Stimulated activated CD8-positive, alpha-beta memory T cell treated with anti-CD3 and anti-CD28 coated beads, Interleukin-12 subunit alpha, Interleukin-12 subunit beta, amount 100 ng/mL, for 24 hours (primary cell): ENCODE data around the gene IFNGR1.
"Not testable (repeated sequence)": the region's sequence is repeated elsewhere in the genome, so short reads cannot be mapped to it uniquely, and the experiment has no call there.

Experiments
- DNase-seq: peaks from one replicate; pipeline ENCODE4 v3.0.0-alpha.2; 2020; ENCODE audit errors: extremely low read depth

IFNGR1 gene

DNA sequence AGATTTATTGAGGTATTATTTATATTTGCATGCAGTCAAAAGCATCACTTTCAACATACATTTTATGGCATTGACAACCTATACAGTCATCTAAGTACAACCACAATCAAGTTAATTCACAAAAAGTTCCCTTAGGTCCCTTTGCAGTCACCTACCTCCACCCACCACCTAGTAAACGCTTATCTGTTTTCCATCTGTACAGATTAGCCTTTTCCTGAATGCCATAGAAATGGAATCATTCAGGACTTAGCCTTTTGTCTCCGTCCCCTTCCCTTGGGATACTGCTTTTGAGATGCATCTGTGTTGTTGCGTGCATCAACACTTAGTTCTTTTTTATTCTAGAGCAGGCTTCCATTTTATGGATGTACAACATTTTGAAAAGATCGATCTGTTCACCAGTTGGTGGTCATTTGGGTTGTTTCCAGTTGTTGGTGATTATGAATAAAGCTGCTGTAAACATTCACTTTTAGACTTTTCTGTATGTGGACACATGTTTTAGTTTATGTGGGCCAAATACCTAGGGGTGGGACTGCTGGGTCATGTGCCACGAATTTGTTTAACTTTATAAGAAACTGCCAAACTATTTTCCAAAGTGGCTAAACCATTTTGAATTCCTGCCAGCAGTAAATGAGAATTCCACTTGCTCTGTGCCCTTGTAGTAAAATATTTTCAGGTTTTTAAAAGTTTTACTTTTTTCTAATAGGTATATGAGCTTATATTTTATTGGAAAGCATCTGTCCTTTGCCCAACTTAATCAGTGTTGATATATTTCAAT lies 17.6 kb upstream of the IFNGR1 start:
- DNase-seq: no peak

DNA sequence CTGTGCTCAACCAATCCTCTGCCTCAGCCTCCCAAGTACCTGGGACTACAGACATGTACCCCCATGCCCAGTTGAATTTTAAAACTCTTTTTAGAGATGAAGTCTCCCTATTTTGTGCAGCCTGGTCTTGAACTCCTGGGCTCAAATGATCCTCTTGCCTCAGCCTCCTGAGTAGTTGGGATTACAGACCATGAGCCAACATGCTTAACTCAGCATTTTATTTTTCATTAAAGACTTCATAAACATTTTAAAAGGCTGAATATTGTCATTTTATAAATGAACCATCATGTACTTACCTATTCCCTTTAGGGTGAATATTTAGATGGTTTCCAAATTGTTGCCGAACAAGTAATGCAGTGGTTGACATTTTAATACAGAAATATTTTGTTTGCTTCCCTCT lies 16.5 kb upstream of the IFNGR1 start:
- DNase-seq: no peak

DNA sequence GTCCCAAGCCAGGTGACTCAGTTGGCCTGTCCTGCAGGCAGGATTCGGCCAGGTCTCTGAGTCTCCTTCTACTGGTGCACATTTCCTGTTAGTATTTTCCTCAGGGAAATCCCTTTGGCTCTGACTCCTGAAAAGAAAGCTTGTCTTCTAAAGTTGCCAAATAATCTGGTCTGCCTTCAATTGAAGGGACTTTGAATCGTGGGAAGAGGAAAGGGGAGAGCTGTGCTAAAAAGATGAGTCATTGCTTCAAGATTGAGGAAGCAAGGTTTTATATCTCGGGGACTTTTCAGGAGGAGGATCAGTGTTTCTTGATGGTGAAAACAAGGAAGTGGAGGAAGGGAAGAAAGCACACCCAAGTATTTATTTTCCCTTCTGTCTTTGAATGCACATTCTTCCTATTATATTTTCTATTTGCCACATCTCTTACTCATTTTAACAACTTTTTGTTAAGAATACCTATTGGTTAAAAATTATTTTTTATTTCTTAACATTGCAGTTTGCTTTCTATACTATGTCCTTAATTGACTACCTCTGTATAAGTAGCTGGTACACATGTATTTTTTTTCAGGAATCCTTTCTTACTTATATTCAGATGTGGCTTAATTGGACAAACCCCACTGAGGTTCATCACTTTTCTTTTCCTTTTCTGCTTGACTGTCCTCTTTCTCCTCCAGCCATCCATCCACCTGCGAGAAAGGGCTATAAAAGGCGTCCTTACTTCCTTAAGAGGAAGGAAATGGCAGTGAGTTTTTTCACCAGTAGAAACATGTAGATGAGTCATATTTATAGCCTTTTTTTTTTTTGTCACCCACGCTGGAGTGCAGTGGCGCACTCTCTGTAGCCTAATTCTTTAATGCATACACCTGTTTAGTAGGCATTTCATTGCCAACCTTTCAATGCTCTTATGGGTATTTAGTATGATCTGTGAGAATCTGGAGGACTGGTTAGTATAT lies 15.0 kb upstream of the IFNGR1 start:
- DNase-seq: no peak

DNA sequence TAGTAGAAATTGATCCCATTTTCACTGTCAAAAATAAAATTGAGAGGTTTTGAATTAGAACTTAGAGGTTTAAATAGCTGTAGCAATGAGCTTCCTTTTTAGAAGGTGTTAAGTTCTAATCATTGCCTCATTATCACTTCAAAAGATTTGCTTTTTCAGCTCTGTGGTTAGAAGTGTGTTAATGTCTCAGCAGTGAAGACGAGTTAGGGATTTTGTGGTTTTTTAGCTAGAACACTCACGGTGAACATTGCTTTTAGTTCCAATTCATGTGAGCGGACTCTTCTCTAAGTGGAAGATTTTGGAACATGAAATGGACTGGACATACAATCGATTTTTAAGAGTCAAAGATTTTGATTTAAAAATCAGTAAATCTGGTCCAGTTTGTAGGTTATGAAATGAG lies 12.7 kb upstream of the IFNGR1 start:
- DNase-seq: no peak

DNA sequence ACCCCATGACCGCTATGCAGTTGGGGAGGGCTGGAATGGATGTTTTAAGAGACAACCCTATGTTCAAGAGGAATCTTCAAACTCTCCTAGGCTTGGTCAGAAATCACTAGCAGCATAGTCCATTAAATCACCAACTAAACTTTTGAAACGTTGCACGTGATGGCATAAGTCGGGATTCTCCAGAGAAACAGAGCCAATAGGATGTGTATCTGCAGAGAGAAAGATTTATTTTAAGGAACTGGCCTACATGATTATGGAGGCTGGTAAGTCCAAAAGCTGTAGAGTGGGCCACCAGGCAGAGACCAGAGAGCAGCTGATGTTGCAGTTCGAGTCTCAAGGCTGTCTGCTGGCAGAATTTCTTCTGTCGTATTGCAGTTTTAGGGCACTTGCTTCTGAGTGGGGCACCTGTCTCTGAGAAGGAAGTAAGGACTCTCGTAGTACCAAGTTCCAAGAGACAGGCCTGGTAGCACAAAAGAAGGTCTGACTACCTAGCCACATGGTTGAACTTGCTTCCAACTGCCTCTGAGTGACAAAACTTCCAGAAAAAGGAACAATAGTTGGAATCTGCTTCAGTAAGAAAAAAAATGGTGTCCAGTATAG lies 11.9 kb upstream of the IFNGR1 start:
- no peak for DNase-seq

DNA sequence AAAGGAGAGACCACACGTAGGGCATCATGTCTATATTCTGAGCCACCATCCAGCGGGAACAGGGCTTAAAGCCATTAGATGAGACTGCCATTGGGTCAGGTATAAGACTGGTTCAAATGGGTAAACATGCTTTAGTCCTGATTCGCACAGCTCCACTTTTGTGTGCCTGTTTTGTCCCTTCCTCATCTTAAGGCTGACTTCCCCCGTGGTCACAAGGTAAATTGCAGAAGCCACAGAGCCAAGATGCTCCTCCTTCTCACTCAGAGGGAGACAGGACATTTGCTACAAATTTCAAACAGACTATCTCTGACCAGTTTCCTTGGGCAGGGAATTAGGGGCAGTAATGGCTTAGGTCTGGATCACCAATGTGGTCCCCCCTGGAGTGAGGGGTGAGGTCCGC lies 11.4 kb upstream of the IFNGR1 start:
- no peak for DNase-seq

DNA sequence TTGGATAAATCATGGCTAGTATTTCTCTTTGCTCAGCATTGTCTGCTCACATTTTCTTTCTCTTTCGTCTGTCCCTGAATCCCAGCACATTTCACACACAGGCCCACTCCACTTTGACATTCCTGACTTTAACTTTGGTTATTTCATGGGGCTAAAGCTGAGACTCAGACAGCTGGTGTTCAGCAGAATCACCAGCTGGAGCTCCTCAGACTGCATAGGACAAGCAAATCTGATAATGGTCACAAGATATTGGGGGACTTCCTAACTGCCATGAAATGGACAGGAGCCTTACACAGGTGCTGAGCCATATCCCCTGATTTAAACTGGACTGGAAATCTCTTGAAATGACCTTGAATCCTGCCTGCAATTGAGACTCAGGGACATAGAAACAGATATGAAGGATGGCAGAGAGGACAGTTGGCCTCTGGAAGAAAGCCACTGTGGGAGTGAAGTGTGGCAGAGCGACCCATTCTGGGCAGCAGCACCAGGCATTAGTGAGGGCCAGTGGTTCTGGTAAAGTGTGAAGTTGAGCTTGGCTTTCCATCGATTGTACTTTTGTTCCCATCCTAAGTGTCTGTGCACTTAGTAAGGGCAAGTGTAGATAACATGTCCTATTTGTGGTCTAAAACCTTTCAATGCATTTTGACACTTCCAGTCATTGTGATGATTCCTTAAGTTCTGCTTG lies 10.0 kb upstream of the IFNGR1 start:
- no peak for DNase-seq

DNA sequence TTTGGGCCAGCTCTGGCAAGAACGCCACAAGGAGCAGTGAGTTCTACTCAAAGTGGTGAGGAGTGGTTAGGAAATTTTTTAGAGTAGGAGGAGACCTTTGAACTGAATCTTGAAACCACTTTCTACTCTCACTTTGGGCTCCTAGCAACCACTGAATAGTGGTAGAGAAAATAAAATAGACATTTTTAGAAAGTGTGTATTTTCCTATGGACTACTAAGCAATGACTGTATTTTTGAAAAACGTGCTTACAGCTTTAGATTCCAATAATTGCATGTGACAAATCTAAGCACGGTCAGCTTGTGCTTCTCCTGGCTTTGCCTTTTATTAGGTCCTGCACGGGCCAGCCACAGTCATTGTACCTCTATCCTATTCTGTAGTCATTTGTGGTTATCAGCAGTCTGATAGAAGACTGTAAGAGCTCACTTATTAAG lies 8.7 kb upstream of the IFNGR1 start:
- DNase-seq: no peak

DNA sequence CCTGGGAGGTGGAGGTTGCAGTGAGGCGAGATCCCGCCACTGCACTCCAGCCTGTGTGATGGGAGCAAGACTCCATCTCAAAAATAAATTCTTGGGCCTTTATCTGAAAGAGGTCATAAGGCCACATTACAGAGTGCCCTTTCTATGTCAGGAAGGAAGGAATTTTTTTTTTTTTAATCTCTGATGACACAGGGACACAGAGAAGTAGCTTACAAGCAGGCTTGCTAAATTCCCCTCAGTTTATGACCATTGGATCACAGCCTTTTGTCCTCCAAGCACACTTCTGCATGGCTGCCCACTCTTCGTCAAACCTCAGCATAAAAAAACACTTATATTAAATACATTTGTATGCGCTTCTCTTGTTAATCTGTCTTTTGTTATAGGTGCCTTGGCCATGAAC lies 7.5 kb upstream of the IFNGR1 start:
- no peak for DNase-seq

DNA sequence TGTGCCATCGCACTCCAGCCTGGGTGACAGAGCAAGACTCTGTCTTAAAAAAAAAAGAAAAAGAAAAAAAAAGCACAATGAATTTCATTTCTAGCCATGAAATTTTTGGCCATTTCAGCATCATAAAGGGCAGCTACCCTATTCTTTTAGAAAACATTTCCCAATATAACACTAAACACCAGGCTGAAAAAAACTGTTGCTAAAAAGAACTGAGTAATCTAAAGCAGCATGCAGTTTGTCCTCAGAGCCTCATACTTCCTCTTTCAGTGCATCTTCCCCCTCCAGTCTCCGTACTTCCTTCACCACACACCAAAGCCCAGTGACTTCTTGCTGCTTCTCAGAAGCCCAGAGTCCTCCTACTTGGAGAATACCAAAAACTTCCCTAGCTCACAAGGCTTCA lies 5.6 kb upstream of the IFNGR1 start:
- DNase-seq: no peak

DNA sequence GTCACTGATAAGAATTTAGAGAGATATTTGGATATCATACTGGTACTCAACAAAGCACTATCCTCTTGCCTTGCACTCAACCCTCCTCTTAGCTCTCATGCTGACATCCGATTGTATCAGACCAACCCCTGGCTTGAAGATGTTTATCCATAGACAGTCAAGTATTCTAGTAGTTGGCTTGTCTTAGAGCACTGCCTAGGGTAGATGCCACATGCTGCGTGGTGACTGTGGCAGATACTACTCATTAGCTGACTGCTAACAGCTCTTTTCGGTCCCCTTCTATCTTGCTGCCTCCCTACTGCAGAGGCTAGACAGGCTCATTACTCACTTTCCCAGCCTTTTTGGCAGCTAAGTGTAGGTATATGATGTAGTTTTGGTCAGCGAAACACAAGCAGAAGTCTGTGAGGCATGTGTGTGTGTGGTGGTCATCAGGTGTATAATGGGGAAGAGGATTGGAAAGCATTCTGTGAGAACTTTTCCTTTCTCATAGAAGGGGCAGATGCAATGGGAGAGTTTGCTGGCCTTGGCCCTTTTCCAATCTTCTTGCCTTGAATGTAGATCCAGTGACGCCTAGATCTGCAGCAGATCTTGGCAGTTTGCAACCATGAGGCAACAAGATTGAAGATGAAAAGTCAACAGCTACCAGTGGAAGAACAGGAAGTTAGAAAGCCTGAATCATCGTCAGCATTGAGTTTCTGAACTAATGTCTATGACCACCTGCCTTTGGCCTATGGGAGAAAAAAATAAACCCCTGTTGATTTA lies 4.4 kb upstream of the IFNGR1 start:
- DNase-seq: no peak

DNA sequence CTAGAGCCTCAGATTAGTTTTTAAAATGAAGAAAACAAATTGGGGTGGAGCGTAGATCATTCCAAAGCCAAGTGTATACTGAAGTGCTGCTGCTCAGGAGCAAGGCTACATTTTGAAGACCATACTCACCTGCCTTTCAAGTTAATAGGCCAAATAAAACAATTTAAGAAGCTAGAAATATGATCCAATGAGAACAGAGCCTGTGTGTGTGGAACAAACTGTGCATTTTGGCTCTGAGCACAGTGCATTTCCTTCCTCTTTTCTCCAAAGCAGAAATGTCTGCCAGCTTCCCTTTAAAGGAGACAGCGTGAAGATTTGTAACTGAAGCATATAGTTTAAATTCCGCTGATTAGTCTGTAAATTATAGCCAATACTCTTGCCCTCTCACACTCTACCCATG lies 3.2 kb upstream of the IFNGR1 start:
- no peak for DNase-seq

DNA sequence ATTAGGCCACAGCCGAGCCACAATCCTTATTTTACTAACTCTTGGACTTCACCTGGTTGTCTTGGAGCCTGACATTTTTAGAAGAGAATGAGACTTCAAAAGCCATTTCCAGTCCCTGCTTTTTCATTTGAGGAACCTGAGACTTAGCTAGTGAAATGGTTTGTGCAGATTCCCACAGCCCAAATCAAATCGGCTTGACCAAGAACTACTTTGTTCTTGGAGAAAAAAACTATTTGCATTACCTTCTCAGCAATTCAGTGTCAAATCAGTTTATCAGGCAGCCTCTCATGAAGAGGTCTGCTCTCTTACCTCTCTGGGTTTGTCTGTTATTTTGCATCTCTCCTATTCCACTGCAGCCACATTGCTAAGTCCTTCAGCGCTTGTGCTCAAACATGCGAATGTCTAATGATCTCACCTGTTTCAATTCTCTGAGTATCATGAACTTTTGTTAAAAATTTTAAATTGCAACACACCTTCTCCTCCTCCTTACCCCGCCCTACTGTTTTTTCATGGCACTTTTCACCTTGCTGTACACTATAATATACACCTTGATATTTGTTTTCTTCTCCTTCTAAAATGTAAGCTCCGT lies 573 bp upstream of the IFNGR1 start:
- DNase-seq: no peak

DNA sequence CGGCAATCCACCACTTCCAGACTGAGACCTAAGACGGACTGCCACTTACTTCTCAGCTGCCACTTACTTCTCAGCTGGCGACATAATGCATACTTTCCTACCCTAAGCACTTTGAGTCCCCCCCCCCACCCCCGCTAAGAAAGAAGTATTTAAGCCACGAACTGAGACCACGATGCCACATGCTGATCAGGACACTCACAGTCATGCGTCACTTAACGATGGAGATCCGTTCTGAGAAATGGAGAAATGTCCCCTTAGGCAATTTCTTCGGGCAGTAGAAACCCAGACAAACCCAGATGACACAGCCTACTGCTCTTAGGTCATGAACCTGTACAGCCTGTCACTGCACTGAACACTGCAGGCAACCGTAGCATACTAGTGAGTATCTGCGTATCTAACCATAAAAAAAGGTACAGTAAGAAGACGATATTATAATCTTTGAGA lies 690 bp downstream of the IFNGR1 start:
- no peak for DNase-seq

DNA sequence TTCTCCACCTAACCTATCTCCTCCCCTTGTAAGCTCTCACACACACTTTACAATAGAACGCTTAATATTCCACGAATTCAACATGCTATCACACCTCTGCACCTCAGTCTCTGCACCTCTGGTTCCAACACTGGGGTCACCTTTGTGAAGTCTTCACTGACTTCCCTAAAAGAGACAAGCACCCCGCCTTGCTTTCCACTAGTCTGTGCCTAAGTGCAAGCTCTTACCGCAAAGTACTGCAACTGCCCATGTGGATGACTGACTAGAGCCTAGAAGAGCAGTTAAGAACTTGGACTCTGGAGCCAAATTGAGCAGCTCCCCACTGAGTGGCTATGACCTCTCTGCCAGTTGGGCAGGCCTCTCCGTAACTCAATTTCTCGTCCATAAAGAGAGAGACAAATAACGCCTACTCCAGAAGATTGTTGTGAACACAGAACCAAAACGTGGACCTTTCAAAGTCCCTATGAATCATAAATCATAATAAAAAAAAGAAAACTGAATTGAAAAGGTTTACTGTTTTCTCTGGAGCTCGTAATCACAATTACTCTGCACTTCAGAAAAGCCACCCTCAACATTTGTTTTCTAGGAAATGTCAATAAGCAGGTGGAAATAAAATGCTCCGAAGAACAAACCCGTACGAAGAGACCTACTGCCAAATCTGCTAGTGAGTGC lies 1.2 kb downstream of the IFNGR1 start:
- DNase-seq: no peak

DNA sequence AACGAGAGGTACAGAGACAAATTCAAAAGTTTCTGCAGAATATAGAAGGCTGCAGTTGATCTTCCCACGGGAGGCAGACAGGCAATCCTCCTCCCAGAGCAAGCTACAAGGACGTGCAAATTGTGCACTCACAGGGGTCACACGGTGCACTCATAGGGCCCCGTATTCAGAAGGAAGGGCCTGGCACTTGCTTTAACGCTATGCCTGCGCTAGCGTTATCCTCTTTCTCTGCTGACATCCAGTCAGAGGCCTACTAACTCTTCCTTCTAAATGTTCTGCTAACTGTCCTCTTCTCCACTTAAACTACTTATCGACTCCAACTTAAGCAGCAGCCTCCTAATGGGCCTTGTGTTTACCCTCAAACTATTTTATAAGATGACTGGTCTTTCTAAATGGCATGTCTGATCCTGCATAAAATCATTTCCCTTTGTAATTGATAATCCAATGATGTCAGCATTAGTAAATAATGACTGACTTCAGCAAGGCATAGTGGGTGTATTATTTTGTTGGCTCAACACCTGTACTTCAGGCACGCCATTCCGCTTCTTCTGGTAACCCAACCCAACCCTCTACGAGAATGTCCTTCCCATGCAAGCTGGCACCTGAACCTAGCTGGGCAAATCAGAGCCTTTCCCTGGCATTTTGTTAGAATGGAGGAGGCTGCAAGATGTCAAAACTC lies 2.2 kb downstream of the IFNGR1 start:
- DNase-seq: no peak

DNA sequence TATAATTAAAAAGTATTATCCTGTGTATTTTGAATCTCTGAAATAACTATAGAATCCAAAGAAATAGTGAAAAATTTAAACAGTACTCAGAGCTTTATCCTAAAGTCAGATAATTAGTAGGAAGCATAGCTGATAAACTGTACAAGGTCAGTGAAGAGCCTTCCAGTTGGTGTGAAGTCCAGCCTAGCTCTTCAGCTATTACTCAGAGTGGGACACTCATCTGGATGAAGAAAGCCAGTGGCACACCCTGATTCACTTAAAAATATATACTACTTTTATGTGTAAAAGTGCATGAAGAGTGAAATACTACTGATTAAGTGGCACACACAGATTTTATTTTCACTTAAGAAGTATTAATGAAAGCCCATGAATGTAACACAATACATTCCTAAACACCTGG lies 3.1 kb downstream of the IFNGR1 start:
- DNase-seq: no peak

DNA sequence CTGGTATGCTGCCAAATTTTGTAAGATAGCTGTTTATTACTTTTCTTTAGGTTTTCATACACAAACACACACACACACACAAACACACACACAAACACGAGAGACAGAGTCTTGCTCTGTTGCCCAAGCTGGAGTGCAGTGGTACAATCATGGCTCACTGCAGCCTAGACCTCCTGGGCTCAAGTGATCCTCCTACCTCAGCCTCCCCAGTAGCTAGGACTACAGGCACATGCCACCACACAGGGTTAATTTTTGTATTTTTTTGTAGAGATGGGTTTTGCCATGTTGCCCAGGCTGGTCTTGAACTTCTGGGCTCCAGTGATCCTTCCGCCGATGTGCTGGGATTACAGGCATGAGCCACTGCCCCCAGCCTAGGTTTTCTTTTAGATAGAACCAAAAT lies 3.6 kb downstream of the IFNGR1 start:
- not testable (repeated sequence) for DNase-seq

DNA sequence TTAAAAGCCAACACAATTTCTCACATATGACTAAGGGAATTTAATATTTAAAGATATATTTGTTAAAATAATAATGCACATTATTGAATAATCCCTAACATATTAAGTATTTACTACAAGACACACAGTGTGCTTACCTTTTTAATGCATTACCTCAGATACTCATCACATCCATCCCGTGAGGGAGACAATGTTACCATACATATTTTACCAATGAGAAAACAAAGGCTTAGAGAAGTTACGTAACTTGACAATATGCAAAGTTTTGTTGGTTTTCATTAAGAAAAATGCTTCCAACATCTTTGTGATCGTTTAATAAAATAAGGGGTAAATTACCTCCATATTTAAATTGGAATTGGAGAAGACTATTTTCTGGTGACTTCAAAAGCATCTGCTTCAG lies 4.3 kb downstream of the IFNGR1 start:
- DNase-seq: no peak

DNA sequence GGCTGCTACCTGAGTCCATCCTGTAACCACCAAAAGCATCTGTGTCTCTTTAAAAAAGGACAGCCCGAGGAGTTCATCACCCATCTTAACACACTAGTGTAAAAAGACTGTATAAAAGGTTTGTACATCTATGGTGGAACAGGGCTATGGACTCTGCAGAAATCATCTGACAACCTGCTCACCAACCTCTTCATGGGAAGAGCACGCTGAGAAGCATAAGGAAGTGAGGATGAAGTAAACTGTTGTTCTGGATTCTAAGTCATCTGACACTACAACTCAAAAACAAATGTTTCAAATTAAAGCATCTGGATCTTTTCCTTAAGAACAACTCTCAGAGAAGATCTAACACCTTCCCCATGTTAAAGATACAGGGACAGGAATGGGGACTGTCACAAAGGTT lies 5.4 kb downstream of the IFNGR1 start:
- DNase-seq: no peak
